HUDEP-2 (cell line): ENCODE data around the gene KLF7.

ENCODE experiments used
- DNase-seq, 76 experiments: peaks; one replicate each; lab custom pipeline; 2025; ENCODE audit not compliant: unreplicated experiment in 76 of 76; lab: John Stamatoyannopoulos, UW

The KLF7 gene

GRCh38 chr2:207150284-207150683 is 15.5 kb downstream of the KLF7 start:
- DNase-seq: no peak

- DNase-seq: peak in 12 of 76 experiments; percentile 4 to 44 (median 18)
Measured at GRCh38 chr2:207149249-207150213, 16.2 kb downstream of the KLF7 start.

GRCh38 chr2:207148020-207148419 is 17.7 kb downstream of the KLF7 start:
- DNase-seq: no peak

GRCh38 chr2:207144173-207144785 is 21.5 kb downstream of the KLF7 start:
- no peak for DNase-seq

GRCh38 chr2:207143215-207144172 is 22.3 kb downstream of the KLF7 start:
- no peak for DNase-seq

GRCh38 chr2:207142461-207142860 is 23.3 kb downstream of the KLF7 start:
- DNase-seq: peak in 4 of 76 experiments; percentile 5 to 22 (median 10)

- DNase-seq: no peak
Measured at GRCh38 chr2:207141386-207141785, 24.4 kb downstream of the KLF7 start.

- no peak for DNase-seq
Measured at GRCh38 chr2:207140265-207140664, 25.5 kb downstream of the KLF7 start.

- no peak for DNase-seq
Measured at GRCh38 chr2:207139552-207139951, 26.2 kb downstream of the KLF7 start.

GRCh38 chr2:207138627-207139297 is 27.0 kb downstream of the KLF7 start:
- no peak for DNase-seq

- no peak for DNase-seq
Measured at GRCh38 chr2:207137596-207138337, 28.0 kb downstream of the KLF7 start.

GRCh38 chr2:207136874-207137273 is 28.9 kb downstream of the KLF7 start:
- no peak for DNase-seq

GRCh38 chr2:207135801-207136457 is 29.8 kb downstream of the KLF7 start:
- DNase-seq: no peak

GRCh38 chr2:207135340-207135739 is 30.4 kb downstream of the KLF7 start:
- no peak for DNase-seq

GRCh38 chr2:207133820-207134519 is 31.8 kb downstream of the KLF7 start:
- no peak for DNase-seq

GRCh38 chr2:207133458-207133819 is 32.3 kb downstream of the KLF7 start:
- no peak for DNase-seq

- DNase-seq: no peak
Measured at GRCh38 chr2:207132019-207132418, 33.7 kb downstream of the KLF7 start.

GRCh38 chr2:207131594-207131993 is 34.2 kb downstream of the KLF7 start:
- no peak for DNase-seq
